Natural killer cell (primary cell): Measurements from ENCODE around the gene CROCC2. TPM values are rescaled to one million over a fixed set of nuclear protein-coding genes. Genes with fewer than 3 reads are reported as not detected.
A peak's percentile ranks its signal among the peaks of the same experiment; 100 is the strongest.

Source experiments
- ATAC-seq, 3 donors: fragments of 150-1000 bp in 2 of 3; fragments of 200-7000 bp in 1 of 3; cut with Tn5 transposase; 1 replicate in 1 of 3; 2 replicates in 2 of 3; pipeline ENCODE4 v1.10.0; 2021; ENCODE audit warnings: mild to moderate bottlenecking in 2 of 3, moderate library complexity in 2 of 3
- DNase-seq, 2 donors: peaks; one replicate each; pipeline versions ENCODE4 v3.0.0 to v3.0.0-alpha.2; 2013 to 2021; ENCODE audit warnings: mixed read lengths in 1 of 2
- H3K27ac ChIP-seq: one replicate; pipeline ENCODE4 v1.5.1; 2013; ENCODE audit warnings: mild to moderate bottlenecking, low read length
- H3K27me3 ChIP-seq: one replicate; pipeline ENCODE4 v1.6.1; 2013; ENCODE audit warnings: low read length; ENCODE audit not compliant: control insufficient read depth, insufficient read depth
- H3K36me3 ChIP-seq: one replicate; pipeline ENCODE4 v1.6.1; 2013; ENCODE audit warnings: low read length; ENCODE audit not compliant: control insufficient read depth, insufficient read depth
- H3K4me1 ChIP-seq: one replicate; pipeline ENCODE4 v1.6.1; 2013; ENCODE audit warnings: low read length; ENCODE audit not compliant: control insufficient read depth, insufficient read depth
- H3K4me3 ChIP-seq: one replicate; pipeline ENCODE4 v1.5.1; 2013; ENCODE audit warnings: low read length
- H3K9me3 ChIP-seq: one replicate; pipeline ENCODE4 v1.6.1; 2013; ENCODE audit warnings: low read length; ENCODE audit not compliant: control insufficient read depth, insufficient read depth
- H3K27ac Mint-ChIP-seq, 2 donors: one replicate each; pipeline ENCODE4 v1.8.0; 2022; ENCODE audit warnings: mild to moderate bottlenecking in 2 of 2, mixed read lengths in 2 of 2, moderate library complexity in 1 of 2
- H3K27me3 Mint-ChIP-seq, 2 donors: one replicate each; pipeline ENCODE4 v1.8.0; 2022; ENCODE audit warnings: low read depth in 2 of 2, mixed read lengths in 2 of 2
- H3K36me3 Mint-ChIP-seq: one replicate; pipeline ENCODE4 v1.8.0; 2022; ENCODE audit warnings: mixed read lengths
- H3K4me1 Mint-ChIP-seq, 2 donors: one replicate each; pipeline ENCODE4 v1.8.0; 2022; ENCODE audit warnings: mixed read lengths in 2 of 2
- H3K4me3 Mint-ChIP-seq: one replicate; pipeline ENCODE4 v1.8.0; 2022; ENCODE audit warnings: mild to moderate bottlenecking, moderate library complexity, mixed read lengths
- H3K9me3 Mint-ChIP-seq, 2 donors: one replicate each; pipeline ENCODE4 v1.8.0; 2022; ENCODE audit warnings: mixed read lengths in 2 of 2
- WGBS: methylation state at CpG from one replicate; pipeline ENCODE4 v1.1.7; 2013; ENCODE audit warnings: missing lambda C conversion rate; ENCODE audit not compliant: insufficient coverage; 5-methylcytosine and 5-hydroxymethylcytosine counted together
- intact Hi-C: fragments of 100-400 bp; cut with micrococcal nuclease; formaldehyde crosslinking; loops from one replicate; pipeline ENCODE4 v1.14.2; 2022
- total RNA-seq, 4 donors: library from RNA; stranded (reverse); fragments of 120-200 nt in 1 of 4; gene quantifications; one replicate each; pipeline versions ENCODE4 v1.2.3 to v1.2.4, GENCODE V29; 2013 to 2022
- TF ChIP-seq, protein P1 (sequence below): fragments of 200-600 bp; IDR thresholded peaks from one replicate; pipeline ENCODE4 v1.8.0; 2022; ENCODE audit warnings: antibody characterized with exemption

CROCC2 gene
- total RNA-seq, 3 donors from 2014 or later (not counting 1 experiment from before 2014, with no cell fraction given) = 0.14 TPM; not detected in 2

GRCh38 chr2:240921995-240922244, 15.8 kb downstream of the CROCC2 start:
- Mint-ChIP-seq H3K27ac (no peak overlapping the region), H3K36me3 (no peaks in the 10 kb centered on the region), H3K4me3 (no peak overlapping the region), H3K4me1 (no peaks in the 10 kb centered on the region), H3K27me3 (no peaks in the 10 kb centered on the region), H3K9me3 (no peaks in the 10 kb centered on the region)
- Histone ChIP-seq H3K27ac (no peak overlapping the region), H3K36me3 (no peaks in the 10 kb centered on the region), H3K27me3 (no peaks in the 10 kb centered on the region), H3K4me1 (no peaks in the 10 kb centered on the region), H3K9me3 (no peaks in the 10 kb centered on the region), H3K4me3 (no peak overlapping the region)
- intact Hi-C loops = no loop called here
- 65% methylated on average over 1 of the region's 1 CpG for WGBS
- ATAC-seq = no peak
- peak in 1 of 2 donors; percentile 11 for DNase-seq
- TF ChIP-seq, protein P1, sequence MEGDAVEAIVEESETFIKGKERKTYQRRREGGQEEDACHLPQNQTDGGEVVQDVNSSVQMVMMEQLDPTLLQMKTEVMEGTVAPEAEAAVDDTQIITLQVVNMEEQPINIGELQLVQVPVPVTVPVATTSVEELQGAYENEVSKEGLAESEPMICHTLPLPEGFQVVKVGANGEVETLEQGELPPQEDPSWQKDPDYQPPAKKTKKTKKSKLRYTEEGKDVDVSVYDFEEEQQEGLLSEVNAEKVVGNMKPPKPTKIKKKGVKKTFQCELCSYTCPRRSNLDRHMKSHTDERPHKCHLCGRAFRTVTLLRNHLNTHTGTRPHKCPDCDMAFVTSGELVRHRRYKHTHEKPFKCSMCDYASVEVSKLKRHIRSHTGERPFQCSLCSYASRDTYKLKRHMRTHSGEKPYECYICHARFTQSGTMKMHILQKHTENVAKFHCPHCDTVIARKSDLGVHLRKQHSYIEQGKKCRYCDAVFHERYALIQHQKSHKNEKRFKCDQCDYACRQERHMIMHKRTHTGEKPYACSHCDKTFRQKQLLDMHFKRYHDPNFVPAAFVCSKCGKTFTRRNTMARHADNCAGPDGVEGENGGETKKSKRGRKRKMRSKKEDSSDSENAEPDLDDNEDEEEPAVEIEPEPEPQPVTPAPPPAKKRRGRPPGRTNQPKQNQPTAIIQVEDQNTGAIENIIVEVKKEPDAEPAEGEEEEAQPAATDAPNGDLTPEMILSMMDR = no peak

DNA sequence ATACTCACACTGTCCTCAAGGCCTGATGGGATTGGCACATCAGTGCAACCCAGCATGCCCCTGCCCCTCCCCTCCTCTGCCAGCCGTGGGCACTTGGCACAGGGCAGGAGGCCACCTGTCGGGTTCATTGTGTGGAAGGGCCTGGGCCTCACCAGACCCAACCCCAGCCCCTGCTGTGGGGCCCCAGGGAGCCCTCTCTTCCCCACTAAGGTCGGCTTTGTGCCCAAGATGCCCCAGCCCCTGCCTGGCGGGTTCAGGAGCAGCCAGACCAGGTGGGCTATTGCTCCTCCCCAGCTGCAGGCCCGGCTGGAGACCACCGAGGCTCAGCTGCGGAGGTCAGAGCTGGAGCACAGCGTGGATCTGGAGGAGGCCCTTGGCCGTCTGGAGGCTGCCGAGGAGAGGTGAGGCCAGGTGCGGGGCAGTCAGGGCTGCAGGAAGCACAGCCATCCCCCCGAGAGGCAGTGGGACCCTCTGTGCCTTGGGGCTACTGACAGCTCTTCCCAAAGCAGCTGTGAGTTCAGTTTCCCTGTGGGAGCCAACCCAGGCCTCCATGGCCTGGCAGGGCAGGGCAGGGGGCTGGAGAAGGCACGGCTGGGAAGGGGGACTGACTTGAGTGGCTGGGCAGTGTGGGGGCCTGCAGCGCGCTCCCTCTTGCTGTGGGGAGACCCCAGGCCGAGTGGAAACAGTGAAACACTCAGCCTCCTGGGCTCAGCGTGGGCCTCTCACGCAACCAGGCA, 16.3 kb downstream of the CROCC2 start:
- TF ChIP-seq, protein P1 = no peak
- WGBS = 87% methylated on average over 18 of the region's 18 CpGs
- no peaks in the 10 kb centered on the region for H3K4me1 ChIP-seq
- Mint-ChIP-seq H3K27me3 (no peaks in the 10 kb centered on the region), H3K36me3 (no peaks in the 10 kb centered on the region), H3K4me3 (no peak overlapping the region), H3K27ac (no peak overlapping the region), H3K9me3 (no peaks in the 10 kb centered on the region), H3K4me1 (no peaks in the 10 kb centered on the region)
- H3K36me3 ChIP-seq = no peaks in the 10 kb centered on the region
- no peak overlapping the region for H3K4me3 ChIP-seq
- ATAC-seq (no peak), DNase-seq (peak in 1 of 2 donors; percentile 9)
- no peaks in the 10 kb centered on the region for H3K27me3 ChIP-seq
- intact Hi-C loops = no loop called here
- no peaks in the 10 kb centered on the region for H3K9me3 ChIP-seq
- no peak overlapping the region for H3K27ac ChIP-seq

GRCh38 chr2:240922982-240923537, 16.9 kb downstream of the CROCC2 start:
- TF ChIP-seq, protein P1 = no peak
- 83% methylated on average over 13 of the region's 15 CpGs for WGBS
- ATAC-seq (no peak), DNase-seq (no peak)
- H3K4me3 ChIP-seq = no peak overlapping the region
- Mint-ChIP-seq H3K27me3 (no peaks in the 10 kb centered on the region), H3K9me3 (no peaks in the 10 kb centered on the region), H3K27ac (no peak overlapping the region), H3K4me1 (no peaks in the 10 kb centered on the region), H3K36me3 (no peaks in the 10 kb centered on the region), H3K4me3 (no peak overlapping the region)
- H3K27me3 ChIP-seq = no peaks in the 10 kb centered on the region
- no peaks in the 10 kb centered on the region for H3K4me1 ChIP-seq
- H3K9me3 ChIP-seq = no peaks in the 10 kb centered on the region
- no peak overlapping the region for H3K27ac ChIP-seq
- H3K36me3 ChIP-seq = no peaks in the 10 kb centered on the region
- intact Hi-C loops = no loop called here

DNA sequence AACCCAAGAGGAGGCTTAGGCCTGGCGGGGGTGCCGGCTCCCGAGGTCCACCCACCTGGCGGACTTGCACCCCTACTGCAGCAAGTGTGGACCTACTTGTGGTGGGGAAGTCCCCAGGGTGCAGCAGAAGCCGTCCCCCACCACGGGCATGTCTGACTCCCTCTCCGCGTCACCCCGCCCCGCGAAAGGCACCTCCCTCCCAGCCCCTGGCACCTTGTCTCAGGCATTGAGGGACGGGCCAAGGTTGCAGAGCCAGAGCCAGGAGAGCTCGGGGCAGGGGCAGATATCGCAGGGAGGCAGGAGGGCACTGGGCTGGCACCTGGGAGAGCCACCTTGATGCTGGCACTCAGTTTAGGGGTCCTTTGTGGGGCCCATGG, 19.0 kb downstream of the CROCC2 start:
- Histone ChIP-seq H3K9me3 (no peaks in the 10 kb centered on the region), H3K4me3 (no peak overlapping the region), H3K27me3 (no peaks in the 10 kb centered on the region), H3K27ac (no peak overlapping the region), H3K36me3 (no peaks in the 10 kb centered on the region), H3K4me1 (no peaks in the 10 kb centered on the region)
- Mint-ChIP-seq H3K36me3 (no peaks in the 10 kb centered on the region), H3K4me3 (no peak overlapping the region), H3K9me3 (no peaks in the 10 kb centered on the region), H3K4me1 (no peaks in the 10 kb centered on the region), H3K27me3 (no peaks in the 10 kb centered on the region), H3K27ac (no peak overlapping the region)
- WGBS = 85% methylated on average over 14 of the region's 14 CpGs
- peak in 1 of 3 donors; percentile 54 for ATAC-seq
- peak; percentile 7 to 24 for DNase-seq
- intact Hi-C loops = no loop called here
- TF ChIP-seq, protein P1 = no peak
